Natural killer cell (primary cell): ENCODE data around the gene VMAC. TPM values are rescaled to one million over a fixed set of nuclear protein-coding genes. Genes with fewer than 3 reads are reported as not detected.

Experiments
- ATAC-seq, 3 donors: fragments of 150-1000 bp in 2 of 3; fragments of 200-7000 bp in 1 of 3; cut with Tn5 transposase; 1 replicate in 1 of 3; 2 replicates in 2 of 3; pipeline ENCODE4 v1.10.0; 2021; ENCODE audit warnings: mild to moderate bottlenecking in 2 of 3, moderate library complexity in 2 of 3
- DNase-seq, 2 donors: peaks; one replicate each; pipeline versions ENCODE4 v3.0.0 to v3.0.0-alpha.2; 2013 to 2021; ENCODE audit warnings: mixed read lengths in 1 of 2
- H3K27ac ChIP-seq: one replicate; pipeline ENCODE4 v1.5.1; 2013; ENCODE audit warnings: mild to moderate bottlenecking, low read length
- H3K27me3 ChIP-seq: one replicate; pipeline ENCODE4 v1.6.1; 2013; ENCODE audit warnings: low read length; ENCODE audit not compliant: control insufficient read depth, insufficient read depth
- H3K36me3 ChIP-seq: one replicate; pipeline ENCODE4 v1.6.1; 2013; ENCODE audit warnings: low read length; ENCODE audit not compliant: control insufficient read depth, insufficient read depth
- H3K4me1 ChIP-seq: one replicate; pipeline ENCODE4 v1.6.1; 2013; ENCODE audit warnings: low read length; ENCODE audit not compliant: control insufficient read depth, insufficient read depth
- H3K4me3 ChIP-seq: one replicate; pipeline ENCODE4 v1.5.1; 2013; ENCODE audit warnings: low read length
- H3K9me3 ChIP-seq: one replicate; pipeline ENCODE4 v1.6.1; 2013; ENCODE audit warnings: low read length; ENCODE audit not compliant: control insufficient read depth, insufficient read depth
- H3K27ac Mint-ChIP-seq, 2 donors: one replicate each; pipeline ENCODE4 v1.8.0; 2022; ENCODE audit warnings: mild to moderate bottlenecking in 2 of 2, mixed read lengths in 2 of 2, moderate library complexity in 1 of 2
- H3K27me3 Mint-ChIP-seq, 2 donors: one replicate each; pipeline ENCODE4 v1.8.0; 2022; ENCODE audit warnings: low read depth in 2 of 2, mixed read lengths in 2 of 2
- H3K36me3 Mint-ChIP-seq: one replicate; pipeline ENCODE4 v1.8.0; 2022; ENCODE audit warnings: mixed read lengths
- H3K4me1 Mint-ChIP-seq, 2 donors: one replicate each; pipeline ENCODE4 v1.8.0; 2022; ENCODE audit warnings: mixed read lengths in 2 of 2
- H3K4me3 Mint-ChIP-seq: one replicate; pipeline ENCODE4 v1.8.0; 2022; ENCODE audit warnings: mild to moderate bottlenecking, moderate library complexity, mixed read lengths
- H3K9me3 Mint-ChIP-seq, 2 donors: one replicate each; pipeline ENCODE4 v1.8.0; 2022; ENCODE audit warnings: mixed read lengths in 2 of 2
- WGBS: methylation state at CpG from one replicate; pipeline ENCODE4 v1.1.7; 2013; ENCODE audit warnings: missing lambda C conversion rate; ENCODE audit not compliant: insufficient coverage; 5-methylcytosine and 5-hydroxymethylcytosine counted together
- intact Hi-C: fragments of 100-400 bp; cut with micrococcal nuclease; formaldehyde crosslinking; loops from one replicate; pipeline ENCODE4 v1.14.2; 2022
- total RNA-seq, 4 donors: library from RNA; stranded (reverse); fragments of 120-200 nt in 1 of 4; gene quantifications; one replicate each; pipeline versions ENCODE4 v1.2.3 to v1.2.4, GENCODE V29; 2013 to 2022
- TF ChIP-seq, protein P1 (sequence below): fragments of 200-600 bp; IDR thresholded peaks from one replicate; pipeline ENCODE4 v1.8.0; 2022; ENCODE audit warnings: antibody characterized with exemption

Gene VMAC
- total RNA-seq, 3 donors from 2014 or later (not counting 1 experiment from before 2014, with no cell fraction given) = 21.1 to 26.3 (median 24.2) TPM

DNA sequence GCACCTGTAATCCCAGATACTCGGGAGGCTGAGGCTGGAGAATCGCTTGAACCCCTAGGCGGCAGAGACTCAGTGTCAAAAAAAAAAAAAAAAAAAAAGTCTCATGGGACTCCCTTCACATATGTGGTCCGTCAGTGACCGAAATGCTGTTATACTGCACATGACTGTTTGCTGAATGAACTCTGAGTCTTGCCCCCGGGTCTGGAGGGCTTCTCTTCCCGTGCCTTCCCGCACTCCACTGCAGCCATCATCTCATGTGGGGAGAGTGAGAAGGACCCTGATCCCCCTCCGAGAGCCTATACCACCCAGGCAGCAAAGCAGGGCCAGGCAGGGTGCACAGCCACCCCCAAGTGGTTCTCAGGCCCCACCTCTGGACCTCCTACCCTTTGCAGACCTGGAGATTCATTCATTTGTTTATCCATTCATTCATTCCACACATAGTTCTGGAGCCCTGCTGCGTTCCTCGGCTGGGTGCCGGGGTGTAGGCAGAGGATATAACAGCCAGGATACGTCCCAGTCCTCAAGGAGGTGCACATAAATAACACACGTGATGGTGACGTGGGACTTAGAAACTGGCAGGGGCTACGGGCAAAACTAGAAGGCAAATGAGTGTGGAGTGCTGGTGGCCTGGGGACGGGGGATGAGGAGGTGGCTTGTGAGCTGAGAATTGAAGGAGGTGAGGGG is 15.2 kb upstream of the VMAC start:
- H3K27ac ChIP-seq = no peak overlapping the region
- no peaks in the 10 kb centered on the region for H3K27me3 ChIP-seq
- Mint-ChIP-seq H3K4me1 (peaks cover 0 to 7% of the 10 kb centered on the region in 2 donors), H3K9me3 (no peaks in the 10 kb centered on the region), H3K4me3 (no peak overlapping the region), H3K27ac (no peak overlapping the region), H3K27me3 (peaks cover 0 to 6% of the 10 kb centered on the region in 2 donors), H3K36me3 (no peaks in the 10 kb centered on the region)
- ATAC-seq = no peak
- H3K4me1 ChIP-seq = no peaks in the 10 kb centered on the region
- TF ChIP-seq, protein P1, sequence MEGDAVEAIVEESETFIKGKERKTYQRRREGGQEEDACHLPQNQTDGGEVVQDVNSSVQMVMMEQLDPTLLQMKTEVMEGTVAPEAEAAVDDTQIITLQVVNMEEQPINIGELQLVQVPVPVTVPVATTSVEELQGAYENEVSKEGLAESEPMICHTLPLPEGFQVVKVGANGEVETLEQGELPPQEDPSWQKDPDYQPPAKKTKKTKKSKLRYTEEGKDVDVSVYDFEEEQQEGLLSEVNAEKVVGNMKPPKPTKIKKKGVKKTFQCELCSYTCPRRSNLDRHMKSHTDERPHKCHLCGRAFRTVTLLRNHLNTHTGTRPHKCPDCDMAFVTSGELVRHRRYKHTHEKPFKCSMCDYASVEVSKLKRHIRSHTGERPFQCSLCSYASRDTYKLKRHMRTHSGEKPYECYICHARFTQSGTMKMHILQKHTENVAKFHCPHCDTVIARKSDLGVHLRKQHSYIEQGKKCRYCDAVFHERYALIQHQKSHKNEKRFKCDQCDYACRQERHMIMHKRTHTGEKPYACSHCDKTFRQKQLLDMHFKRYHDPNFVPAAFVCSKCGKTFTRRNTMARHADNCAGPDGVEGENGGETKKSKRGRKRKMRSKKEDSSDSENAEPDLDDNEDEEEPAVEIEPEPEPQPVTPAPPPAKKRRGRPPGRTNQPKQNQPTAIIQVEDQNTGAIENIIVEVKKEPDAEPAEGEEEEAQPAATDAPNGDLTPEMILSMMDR = no peak
- H3K4me3 ChIP-seq = no peak overlapping the region
- intact Hi-C loops = no loop called here
- no peaks in the 10 kb centered on the region for H3K9me3 ChIP-seq
- no peaks in the 10 kb centered on the region for H3K36me3 ChIP-seq
- no peak for DNase-seq
- WGBS = 70% methylated on average over 16 of the region's 17 CpGs

DNA sequence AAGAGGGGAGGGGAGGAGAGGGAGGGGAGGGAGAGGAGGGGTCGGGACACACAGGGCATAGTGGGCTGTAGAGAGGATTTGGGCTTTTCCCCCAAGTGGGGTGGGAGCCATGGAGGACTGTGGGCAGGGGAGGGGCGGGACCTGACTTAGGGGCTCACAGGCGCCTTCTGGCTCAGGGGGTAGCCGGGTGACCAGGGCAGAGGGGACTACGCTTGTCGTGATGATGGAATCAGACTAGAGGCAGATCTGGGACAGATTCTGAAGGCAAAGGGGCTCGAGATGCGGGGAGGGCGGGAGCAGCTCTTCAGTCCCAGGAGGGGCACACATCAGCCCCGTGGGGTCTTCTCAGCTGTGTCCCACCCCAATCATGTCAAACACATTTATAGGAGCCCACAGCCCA is 14.6 kb upstream of the VMAC start:
- DNase-seq (no peak), ATAC-seq (no peak)
- Mint-ChIP-seq H3K9me3 (no peaks in the 10 kb centered on the region), H3K4me3 (no peak overlapping the region), H3K27ac (no peak overlapping the region), H3K36me3 (no peaks in the 10 kb centered on the region), H3K4me1 (peaks cover 0 to 7% of the 10 kb centered on the region in 2 donors), H3K27me3 (peaks cover 0 to 6% of the 10 kb centered on the region in 2 donors)
- intact Hi-C loops = no loop called here
- Histone ChIP-seq H3K27me3 (no peaks in the 10 kb centered on the region), H3K36me3 (peaks cover 4% of the 10 kb centered on the region), H3K4me1 (no peaks in the 10 kb centered on the region), H3K9me3 (no peaks in the 10 kb centered on the region), H3K27ac (no peak overlapping the region), H3K4me3 (no peak overlapping the region)
- WGBS = 63% methylated on average over 10 of the region's 10 CpGs
- TF ChIP-seq, protein P1 = no peak

DNA sequence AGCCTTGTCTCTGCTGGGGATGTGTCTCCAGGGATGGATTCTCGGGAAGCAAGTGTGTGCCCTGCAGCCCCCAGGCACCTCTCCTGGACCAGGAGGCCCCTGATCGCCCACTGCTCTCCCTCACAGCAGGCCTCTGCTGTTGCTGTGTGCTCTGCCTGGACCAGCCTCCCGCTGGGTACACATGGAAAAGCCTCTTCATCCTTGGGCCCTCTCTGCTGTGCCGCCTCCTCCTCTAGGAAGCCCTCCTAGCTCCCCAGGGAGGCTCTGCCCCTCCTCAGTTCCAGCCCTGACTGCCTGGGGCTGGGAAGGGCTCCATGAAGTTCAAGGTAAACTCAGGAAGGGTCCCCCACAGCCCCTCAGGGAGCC is 13.1 kb upstream of the VMAC start:
- DNase-seq (no peak), ATAC-seq (no peak)
- H3K27ac ChIP-seq = no peak overlapping the region
- Mint-ChIP-seq H3K9me3 (no peaks in the 10 kb centered on the region), H3K27ac (no peak overlapping the region), H3K36me3 (no peaks in the 10 kb centered on the region), H3K4me3 (no peak overlapping the region), H3K4me1 (peaks cover 0 to 7% of the 10 kb centered on the region in 2 donors), H3K27me3 (peaks cover 0 to 3% of the 10 kb centered on the region in 2 donors)
- H3K27me3 ChIP-seq = no peaks in the 10 kb centered on the region
- intact Hi-C loops = no loop called here
- H3K36me3 ChIP-seq = peaks cover 18% of the 10 kb centered on the region
- no peaks in the 10 kb centered on the region for H3K9me3 ChIP-seq
- WGBS = 67% methylated on average over 4 of the region's 4 CpGs
- H3K4me1 ChIP-seq = no peaks in the 10 kb centered on the region
- TF ChIP-seq, protein P1 = no peak
- H3K4me3 ChIP-seq = no peak overlapping the region
